ENCODE data around the gene LAMB2.

LAMB2 gene

GRCh38 chr3:49162751-49163419 is 30.0 kb upstream of the LAMB2 start:
- no peak overlapping the region for H3K4me3 ChIP-seq (ENCODE audit: low read depth, low read length)
- CTCF ChIA-PET: interaction anchor here (1.6 to 2.1 kb wide), 2 partner anchors 8 to 9 kb away, joined by 4 to 9 read pairs; partner anchors contain the start of gene KLHDC8B
- no peak for DNase-seq (ENCODE audit: low read depth, low spot score)
- POLR2A ChIA-PET: interaction anchor here (0.6 kb wide), 1 partner anchor 10 kb away, joined by 3 read pairs; no protein-coding TSS in a partner anchor
- TF ChIP-seq, protein P1, sequence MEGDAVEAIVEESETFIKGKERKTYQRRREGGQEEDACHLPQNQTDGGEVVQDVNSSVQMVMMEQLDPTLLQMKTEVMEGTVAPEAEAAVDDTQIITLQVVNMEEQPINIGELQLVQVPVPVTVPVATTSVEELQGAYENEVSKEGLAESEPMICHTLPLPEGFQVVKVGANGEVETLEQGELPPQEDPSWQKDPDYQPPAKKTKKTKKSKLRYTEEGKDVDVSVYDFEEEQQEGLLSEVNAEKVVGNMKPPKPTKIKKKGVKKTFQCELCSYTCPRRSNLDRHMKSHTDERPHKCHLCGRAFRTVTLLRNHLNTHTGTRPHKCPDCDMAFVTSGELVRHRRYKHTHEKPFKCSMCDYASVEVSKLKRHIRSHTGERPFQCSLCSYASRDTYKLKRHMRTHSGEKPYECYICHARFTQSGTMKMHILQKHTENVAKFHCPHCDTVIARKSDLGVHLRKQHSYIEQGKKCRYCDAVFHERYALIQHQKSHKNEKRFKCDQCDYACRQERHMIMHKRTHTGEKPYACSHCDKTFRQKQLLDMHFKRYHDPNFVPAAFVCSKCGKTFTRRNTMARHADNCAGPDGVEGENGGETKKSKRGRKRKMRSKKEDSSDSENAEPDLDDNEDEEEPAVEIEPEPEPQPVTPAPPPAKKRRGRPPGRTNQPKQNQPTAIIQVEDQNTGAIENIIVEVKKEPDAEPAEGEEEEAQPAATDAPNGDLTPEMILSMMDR (IDR thresholded peaks at IDR 0.05; ENCODE audit: insufficient read depth, low read length, missing control alignments): no peak

- ChIA-PET CTCF (interaction anchor here (1.3 to 2.1 kb wide), 3 partner anchors 9 to 288 kb away, joined by 3 to 9 read pairs (median 4); partner anchors contain the start of gene KLHDC8B), POLR2A (no interaction called here)
- no peak overlapping the region for H3K4me3 ChIP-seq (ENCODE audit: low read depth, low read length)
- no peak for DNase-seq (ENCODE audit: low read depth, low spot score)
- TF ChIP-seq, protein P1 (IDR thresholded peaks at IDR 0.05; ENCODE audit: insufficient read depth, low read length, missing control alignments): no peak
Observed at GRCh38 chr3:49161808-49162530, 29.1 kb upstream of the LAMB2 start.

GRCh38 chr3:49161197-49161596 is 28.3 kb upstream of the LAMB2 start:
- DNase-seq (ENCODE audit: low read depth, low spot score): no peak
- H3K4me3 ChIP-seq (ENCODE audit: low read depth, low read length): no peak overlapping the region
- TF ChIP-seq, protein P1 (IDR thresholded peaks at IDR 0.05; ENCODE audit: insufficient read depth, low read length, missing control alignments): no peak
- ChIA-PET CTCF (interaction anchor here (1.3 to 2.1 kb wide), 3 partner anchors 10 to 289 kb away, joined by 3 to 9 read pairs (median 4); partner anchors contain the start of gene KLHDC8B), POLR2A (no interaction called here)

DNA sequence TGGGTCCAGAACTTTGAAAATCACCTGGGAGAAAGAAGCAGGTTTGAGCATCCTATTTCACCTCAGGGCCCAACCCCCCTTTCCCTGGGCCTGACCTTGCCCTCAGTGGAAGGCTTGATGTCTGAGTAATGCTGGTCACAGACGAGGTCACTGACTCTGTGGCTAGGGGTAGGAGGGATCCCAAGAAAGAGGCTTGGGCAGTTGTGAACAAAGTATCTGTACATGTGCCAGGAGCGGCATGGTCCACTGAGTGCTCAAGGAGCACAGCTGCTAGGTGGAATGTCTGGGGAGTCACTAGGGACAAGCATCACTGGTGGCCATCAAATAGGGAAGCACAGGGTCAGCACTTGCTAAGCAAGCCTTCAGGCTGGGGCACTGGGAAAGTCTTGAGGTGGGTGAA is 25.9 kb upstream of the LAMB2 start:
- no peak overlapping the region for H3K4me3 ChIP-seq (ENCODE audit: low read depth, low read length)
- DNase-seq (ENCODE audit: low read depth, low spot score): no peak
- TF ChIP-seq, protein P1 (IDR thresholded peaks at IDR 0.05; ENCODE audit: insufficient read depth, low read length, missing control alignments): no peak
- ChIA-PET POLR2A (interaction anchor here (0.9 kb wide), 1 partner anchor 12 kb away, joined by 3 read pairs; the partner anchor contains the start of gene KLHDC8B), CTCF (interaction anchor here (0.6 to 5.2 kb wide), 4 partner anchors 10 to 302 kb away, joined by 3 to 28 read pairs (median 4); partner anchors contain the start of gene KLHDC8B)

- CTCF ChIA-PET: interaction anchor here (1.5 to 5.2 kb wide), 2 partner anchors 10 to 13 kb away, joined by 4 to 28 read pairs; partner anchors contain the start of gene KLHDC8B
- POLR2A ChIA-PET: no interaction called here
- TF ChIP-seq, protein P1 (IDR thresholded peaks at IDR 0.05; ENCODE audit: insufficient read depth, low read length, missing control alignments): no peak
- H3K4me3 ChIP-seq (ENCODE audit: low read depth, low read length): no peak overlapping the region
- DNase-seq (ENCODE audit: low read depth, low spot score): no peak
Observed at GRCh38 chr3:49158103-49158709, 25.4 kb upstream of the LAMB2 start.

All from AG04449 (cell line).